HUDEP-2 (cell line): Measurements from ENCODE around the gene PPM1L.

Source experiments
- DNase-seq, 76 experiments: peaks; one replicate each; lab custom pipeline; 2025; ENCODE audit not compliant: unreplicated experiment in 76 of 76; lab: John Stamatoyannopoulos, UW

Gene PPM1L

GRCh38 chr3:160804762-160805161 lies 48.7 kb downstream of the PPM1L start:
- no peak for DNase-seq

GRCh38 chr3:160806094-160806493 lies 50.1 kb downstream of the PPM1L start:
- DNase-seq, result no peak

GRCh38 chr3:160806686-160807085 lies 50.7 kb downstream of the PPM1L start:
- no peak for DNase-seq

GRCh38 chr3:160808838-160809237 lies 52.8 kb downstream of the PPM1L start:
- DNase-seq, result no peak

DNA sequence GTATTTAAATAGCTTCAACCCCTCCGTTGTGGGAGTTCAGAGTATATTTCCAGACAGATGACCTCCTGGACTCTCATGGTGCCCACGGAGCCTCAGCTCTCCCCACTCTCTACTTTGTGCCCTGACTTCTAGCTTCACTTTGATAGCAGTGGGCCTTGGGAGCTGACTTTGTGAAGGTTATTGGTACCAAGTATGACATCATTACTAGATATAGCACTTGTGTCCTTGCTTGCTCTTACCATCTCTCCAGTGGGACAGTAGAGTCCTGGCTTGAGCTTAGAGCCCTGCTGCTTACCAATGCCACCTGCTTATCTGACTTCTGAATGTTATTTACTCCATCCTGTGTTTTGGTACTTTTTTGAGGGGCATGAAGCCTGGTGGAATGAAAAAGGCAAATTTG lies 53.4 kb downstream of the PPM1L start:
- DNase-seq, result no peak

- no peak for DNase-seq
Observed at GRCh38 chr3:160810362-160811236, 54.6 kb downstream of the PPM1L start.

DNA sequence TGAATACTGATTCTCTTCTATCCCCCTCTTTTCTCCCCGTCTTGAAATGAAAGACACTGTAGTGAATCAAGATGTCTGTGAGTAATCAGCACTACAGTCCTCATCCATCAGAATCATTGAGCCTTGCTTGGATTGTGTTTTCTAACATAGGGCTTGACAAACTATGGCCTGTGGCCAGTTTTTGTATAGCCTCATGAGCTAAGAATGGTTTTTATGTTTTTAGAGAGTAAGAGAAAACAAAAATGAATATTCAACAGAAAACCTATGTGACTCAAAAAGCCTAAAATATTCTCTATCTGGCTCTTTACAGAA lies 55.2 kb downstream of the PPM1L start:
- DNase-seq, result no peak

GRCh38 chr3:160812304-160812703 lies 56.3 kb downstream of the PPM1L start:
- no peak for DNase-seq

DNA sequence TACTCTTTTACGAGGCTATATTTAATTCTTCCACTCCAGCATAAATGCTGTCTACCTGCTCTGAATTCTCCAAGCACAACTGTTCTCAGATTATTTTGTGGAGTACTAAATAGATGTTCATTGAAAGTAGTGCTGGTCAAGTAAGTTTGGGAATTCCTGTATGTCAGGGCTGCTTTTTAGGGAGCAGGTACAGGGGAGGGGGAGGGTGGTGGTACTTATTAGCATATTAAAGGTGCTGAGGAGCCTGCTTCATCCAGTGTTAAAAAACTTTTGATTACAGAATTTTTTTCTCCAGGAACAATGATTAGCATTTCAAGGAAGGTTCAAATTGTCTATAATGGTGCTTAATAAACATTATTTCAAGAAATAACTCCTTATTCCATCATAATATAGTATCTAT lies 59.2 kb downstream of the PPM1L start:
- no peak for DNase-seq

DNA sequence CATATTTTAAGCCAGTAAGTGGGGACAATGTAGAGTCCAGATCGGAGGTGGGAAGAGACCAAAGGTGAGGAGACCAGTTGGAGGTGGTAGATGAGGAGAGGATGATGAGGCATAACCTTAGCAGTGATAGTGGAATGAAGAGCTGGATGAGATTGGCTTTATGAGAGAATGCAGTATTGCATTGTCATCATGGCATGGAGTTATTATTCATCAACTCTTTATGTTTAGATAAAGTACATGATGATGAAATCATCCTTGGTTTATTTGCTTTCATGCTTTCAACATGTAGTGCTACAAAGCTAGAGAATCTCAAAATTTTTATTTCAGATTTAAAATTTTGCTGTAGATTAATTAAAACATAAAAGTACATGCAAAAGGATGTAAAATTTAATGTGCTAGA lies 64.0 kb downstream of the PPM1L start:
- DNase-seq, result no peak

DNA sequence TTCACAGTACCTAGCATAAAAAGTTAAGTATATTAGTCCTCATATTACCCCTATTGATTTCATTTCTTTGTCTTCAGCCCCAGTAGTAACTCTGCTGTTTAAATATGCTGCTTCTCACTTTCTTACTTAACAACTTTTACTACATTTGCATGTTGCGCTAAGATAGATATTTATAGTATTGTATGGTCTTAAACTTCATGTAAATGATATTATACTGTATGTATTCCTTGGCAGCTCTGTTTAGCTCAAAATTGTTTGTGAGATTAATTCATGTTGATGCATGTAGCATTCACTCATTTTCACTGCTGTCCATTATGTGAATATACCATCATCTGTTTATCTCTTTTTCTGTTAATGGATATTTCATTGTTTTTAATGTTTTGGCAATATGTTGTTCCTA lies 64.4 kb downstream of the PPM1L start:
- DNase-seq, result no peak

DNA sequence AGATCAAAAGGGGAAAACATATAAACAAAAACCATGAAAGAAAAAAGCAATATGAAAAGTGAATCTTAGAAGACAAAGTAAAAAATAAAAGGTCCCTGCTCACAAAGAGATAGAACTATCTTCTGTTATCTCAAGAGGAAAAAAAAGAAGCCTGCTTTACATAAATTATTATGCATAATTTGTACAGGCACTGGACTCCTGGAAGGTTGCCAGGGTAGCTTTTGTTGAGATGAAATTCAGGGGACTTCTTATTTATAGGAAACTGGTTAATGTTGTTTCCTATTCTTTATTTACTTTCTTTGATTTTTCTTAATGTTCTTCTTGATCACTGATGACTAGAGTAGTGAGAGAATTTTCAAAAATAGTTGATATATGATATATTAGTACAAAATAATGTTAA lies 66.9 kb downstream of the PPM1L start:
- no peak for DNase-seq

GRCh38 chr3:160825311-160825800 lies 69.3 kb downstream of the PPM1L start:
- no peak for DNase-seq

GRCh38 chr3:160826408-160826807 lies 70.4 kb downstream of the PPM1L start:
- no peak for DNase-seq

DNA sequence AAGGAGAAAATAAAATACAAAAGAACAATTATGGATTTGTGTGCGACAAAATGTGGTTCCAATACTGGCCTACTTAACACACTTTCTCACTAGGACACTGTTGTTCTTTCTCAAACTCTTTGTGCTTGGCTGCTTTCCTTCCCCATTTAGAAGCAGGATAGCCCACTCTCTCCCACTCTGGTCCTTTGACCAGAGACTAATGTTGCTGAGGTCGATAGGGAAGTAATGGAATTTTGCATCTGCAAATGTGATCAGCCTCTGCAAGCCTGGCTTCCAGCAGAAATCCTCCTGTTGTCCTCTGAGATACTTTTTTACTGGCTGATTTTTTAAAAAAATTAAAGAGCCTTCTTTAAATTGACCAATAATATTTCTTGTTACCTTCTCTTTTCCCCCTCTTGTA lies 71.0 kb downstream of the PPM1L start:
- no peak for DNase-seq

DNA sequence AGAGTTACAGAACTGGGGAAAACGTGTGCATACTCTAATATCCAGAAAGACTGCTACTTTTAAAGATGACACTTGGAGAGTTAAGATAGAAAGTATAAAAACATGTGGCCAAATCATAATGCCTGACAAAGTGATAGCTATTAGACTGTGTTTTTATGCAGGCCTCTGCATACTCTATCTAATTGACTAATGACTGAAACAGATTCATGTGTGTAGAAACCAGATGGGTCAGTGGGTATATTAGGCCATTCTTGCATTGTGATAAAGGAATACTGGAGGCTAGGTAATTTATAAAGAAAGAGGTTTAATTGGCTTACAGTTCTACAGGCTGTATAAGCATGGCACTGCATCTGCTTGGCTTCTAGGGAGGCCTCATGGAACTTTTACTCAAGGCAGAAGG lies 71.5 kb downstream of the PPM1L start:
- DNase-seq, result no peak

DNA sequence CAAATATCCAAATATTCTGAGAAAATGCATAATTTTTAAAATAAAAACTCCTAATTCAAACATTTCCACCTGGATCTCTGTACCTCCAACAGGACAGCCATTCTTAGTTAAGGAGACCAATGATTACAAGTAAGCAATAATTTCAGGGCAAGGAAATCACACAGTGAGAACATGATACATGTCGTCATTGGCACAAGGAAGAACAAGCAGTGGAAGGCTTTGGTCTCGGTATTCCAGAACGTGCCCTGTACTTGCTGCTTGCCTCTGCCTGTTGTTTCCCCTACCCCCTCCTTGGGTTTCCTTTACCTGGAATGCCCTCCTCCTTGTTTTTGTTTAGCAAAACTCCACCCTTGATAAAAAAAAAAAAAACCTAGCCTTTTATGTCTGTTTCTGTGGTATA lies 72.8 kb downstream of the PPM1L start:
- DNase-seq, result no peak

- no peak for DNase-seq
Observed at GRCh38 chr3:160829486-160830009, 73.5 kb downstream of the PPM1L start.

DNA sequence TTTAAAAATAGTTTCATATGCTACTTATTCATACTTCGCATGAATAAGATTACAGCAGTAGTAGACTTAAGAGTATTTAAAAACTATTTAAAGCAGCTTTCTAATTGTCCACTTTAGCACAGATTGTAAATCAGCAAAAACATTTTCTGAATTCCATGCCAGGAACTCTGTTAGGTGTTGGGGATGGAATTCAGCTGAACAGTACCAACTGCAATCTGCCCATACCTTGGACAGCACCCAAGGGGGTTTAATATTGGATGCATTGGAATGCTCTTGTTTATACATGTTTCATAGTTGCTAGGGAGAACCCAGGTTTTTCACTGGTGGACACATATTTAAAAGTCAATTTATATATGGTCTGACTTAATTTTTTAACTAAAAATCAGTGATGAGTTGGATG lies 74.8 kb downstream of the PPM1L start:
- DNase-seq, result no peak

DNA sequence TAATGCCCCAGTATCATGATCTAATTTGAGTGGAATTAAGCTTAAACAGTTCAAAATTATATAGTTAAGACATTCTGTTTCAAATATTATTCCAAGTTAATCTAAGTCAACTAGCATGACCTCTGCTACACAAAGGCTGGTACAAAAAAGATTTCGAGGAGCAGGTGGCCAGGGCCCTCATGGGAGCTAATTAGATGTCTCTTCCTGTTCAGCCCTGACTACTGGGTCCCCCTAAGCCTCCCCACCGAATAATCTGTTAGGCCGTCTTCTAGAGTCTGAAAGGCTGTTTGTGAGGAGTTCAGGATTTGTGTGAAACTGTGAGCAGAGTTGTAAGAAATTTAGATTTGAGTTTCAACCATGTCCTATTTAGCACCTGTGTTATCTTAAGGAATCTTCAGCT lies 75.4 kb downstream of the PPM1L start:
- no peak for DNase-seq

DNA sequence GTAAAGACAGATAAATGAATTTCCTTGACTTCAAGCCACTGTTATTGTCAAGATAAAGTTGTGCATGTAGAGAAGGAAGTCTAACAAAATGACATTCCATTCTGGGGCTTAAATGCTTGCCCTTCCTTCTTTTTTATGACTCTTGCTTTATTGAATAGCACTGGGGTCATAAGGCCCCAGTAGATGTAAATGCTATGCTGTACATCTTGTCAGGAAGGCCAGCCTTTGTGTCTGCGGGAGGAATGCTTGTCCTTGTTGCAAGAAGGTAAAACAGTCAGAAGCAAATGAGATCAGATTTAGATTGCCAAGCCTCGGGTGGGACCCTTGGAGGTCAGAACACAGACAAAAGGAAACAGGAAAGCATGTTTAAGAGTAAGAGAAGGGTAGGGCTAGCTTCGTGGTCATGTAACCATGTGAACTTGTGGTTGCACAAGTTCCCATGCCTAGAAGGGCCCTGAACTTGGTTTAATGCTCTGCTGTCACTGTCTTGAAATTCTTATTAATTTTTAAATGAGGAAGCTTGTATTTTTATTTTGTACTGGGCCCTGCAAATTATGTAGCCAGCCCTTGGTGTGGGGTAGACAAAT lies 81.5 kb downstream of the PPM1L start:
- DNase-seq, result no peak

- DNase-seq, result no peak
Observed at GRCh38 chr3:160840590-160840989, 84.6 kb downstream of the PPM1L start.
